Measurements from ENCODE around the gene PTPRS.

DNA sequence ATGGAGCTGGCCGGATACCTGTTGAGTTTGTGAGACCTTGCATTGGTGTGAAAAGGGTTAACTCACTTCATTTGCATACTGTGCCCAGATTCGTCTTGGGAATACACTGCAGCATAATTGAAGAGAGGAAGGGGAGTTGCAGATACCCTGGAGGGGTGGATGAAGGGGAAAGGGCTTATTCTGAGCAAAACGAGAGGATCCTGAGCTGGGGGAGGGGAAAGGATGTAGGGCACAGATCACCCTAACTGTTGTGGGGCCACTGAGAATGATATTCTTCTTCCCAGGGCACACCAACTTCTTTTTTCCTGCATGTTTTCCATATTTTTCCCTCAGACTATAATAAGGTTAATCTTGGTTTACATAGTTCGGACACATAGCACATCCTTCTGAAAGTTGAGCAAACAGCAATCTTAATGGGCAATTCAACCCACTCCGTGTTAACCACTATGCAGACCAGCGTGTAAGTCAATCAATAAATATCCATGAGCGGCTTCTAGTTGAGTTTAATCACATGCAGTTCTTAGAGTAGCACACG lies 11.7 kb upstream of the PTPRS start:
- TF ChIP-seq, protein P1, sequence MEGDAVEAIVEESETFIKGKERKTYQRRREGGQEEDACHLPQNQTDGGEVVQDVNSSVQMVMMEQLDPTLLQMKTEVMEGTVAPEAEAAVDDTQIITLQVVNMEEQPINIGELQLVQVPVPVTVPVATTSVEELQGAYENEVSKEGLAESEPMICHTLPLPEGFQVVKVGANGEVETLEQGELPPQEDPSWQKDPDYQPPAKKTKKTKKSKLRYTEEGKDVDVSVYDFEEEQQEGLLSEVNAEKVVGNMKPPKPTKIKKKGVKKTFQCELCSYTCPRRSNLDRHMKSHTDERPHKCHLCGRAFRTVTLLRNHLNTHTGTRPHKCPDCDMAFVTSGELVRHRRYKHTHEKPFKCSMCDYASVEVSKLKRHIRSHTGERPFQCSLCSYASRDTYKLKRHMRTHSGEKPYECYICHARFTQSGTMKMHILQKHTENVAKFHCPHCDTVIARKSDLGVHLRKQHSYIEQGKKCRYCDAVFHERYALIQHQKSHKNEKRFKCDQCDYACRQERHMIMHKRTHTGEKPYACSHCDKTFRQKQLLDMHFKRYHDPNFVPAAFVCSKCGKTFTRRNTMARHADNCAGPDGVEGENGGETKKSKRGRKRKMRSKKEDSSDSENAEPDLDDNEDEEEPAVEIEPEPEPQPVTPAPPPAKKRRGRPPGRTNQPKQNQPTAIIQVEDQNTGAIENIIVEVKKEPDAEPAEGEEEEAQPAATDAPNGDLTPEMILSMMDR (optimal IDR thresholded peaks at IDR 0.05 in 1 of 3, IDR thresholded peaks at IDR 0.05 in 1 of 3, conservative IDR thresholded peaks at IDR 0.05 in 1 of 3; ENCODE audit: extremely low read depth in 1 of 3, insufficient read depth in 2 of 3, low read length in 3 of 3) = no peak
- TF ChIP-seq EZH2 (IDR thresholded peaks at IDR 0.05; ENCODE audit: low read length) = no peak

Data from keratinocyte (primary cell).